ENCODE data around the gene UXS1. TPM values are rescaled to one million over a fixed set of nuclear protein-coding genes. Genes with fewer than 3 reads are reported as not detected.
"Not testable (repeated sequence)": the region's sequence is repeated elsewhere in the genome, so short reads cannot be mapped to it uniquely, and the experiment has no call there.

Gene UXS1
- 39.2 to 44.7 TPM (median 42.6 TPM) in 3 replicates for total RNA-seq (2021)
- percentile 81 among the genes with signal in this experiment for Bru-seq, nascent RNA
- long read RNA-seq, experiment 1, transcript UXS1-201 (15 exons, 2,099 nt): minor isoform, 44 of 227 reads
- long read RNA-seq, experiment 1, transcript UXS1-203 (15 exons, 1,839 nt): major isoform, 127 of 227 reads
- long read RNA-seq, experiment 1, partial matches to known transcripts: 6 of 227 reads
- long read RNA-seq, experiment 1, other reads (novel, unspliced or antisense): 50 of 227 reads
- long read RNA-seq, experiment 2, transcript UXS1-203 (15 exons, 1,839 nt): major isoform, 10 of 59 reads
- long read RNA-seq, experiment 2, partial matches to known transcripts: 11 of 59 reads
- long read RNA-seq, experiment 2, other reads (novel, unspliced or antisense): 35 of 59 reads
- long read RNA-seq, experiment 3, transcript UXS1-203 (15 exons, 1,839 nt): major isoform, 71 of 119 reads
- long read RNA-seq, experiment 3, transcript UXS1-201 (15 exons, 2,099 nt): minor isoform, 17 of 119 reads
- long read RNA-seq, experiment 3, partial matches to known transcripts: 3 of 119 reads
- long read RNA-seq, experiment 3, other reads (novel, unspliced or antisense): 28 of 119 reads

DNA sequence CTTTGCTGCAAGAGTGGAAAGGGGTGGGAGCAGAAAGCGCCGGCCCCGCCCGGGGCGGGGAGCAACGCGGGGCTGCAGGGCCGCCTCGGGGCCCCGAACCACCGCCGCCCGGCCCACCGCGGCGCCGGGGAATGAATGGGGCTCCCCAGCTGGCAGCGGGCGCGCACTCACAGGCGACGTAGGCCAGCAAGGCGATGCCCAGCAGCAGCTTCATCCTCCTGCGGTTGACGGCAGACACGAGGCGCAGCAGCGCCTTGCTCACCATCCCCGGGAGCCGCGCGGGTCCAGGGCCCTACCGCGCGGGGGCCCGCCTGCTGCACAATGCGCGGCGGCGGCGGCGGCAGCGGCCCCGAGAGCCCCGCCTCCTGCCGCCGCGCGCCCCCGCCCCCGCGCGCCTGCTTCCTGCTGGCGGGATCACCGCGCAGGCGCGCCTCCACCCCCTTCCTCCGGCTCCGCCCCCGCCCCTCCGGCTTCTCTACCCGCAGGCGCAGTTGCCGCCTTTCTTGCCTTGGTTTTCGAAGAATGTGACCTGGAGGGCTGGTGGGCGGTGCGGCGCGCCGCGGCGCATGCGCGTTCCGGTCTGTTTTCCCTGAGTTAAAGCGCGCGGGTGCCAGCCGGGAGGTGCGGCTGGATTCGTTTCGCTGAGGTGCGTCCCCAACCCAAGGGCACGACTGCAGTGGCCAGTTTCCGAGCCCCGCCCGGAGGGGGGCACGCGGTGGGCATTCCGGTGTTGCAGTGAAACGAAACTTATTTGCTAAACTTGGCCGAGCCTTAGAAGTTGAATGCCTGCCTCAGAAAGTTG is at the start of gene UXS1:
TSS of gene UXS1 (minus strand) at position 325 of the 802 bp plus-strand sequence. CDS start at position 265, 60 bp downstream.
- Mint-ChIP-seq H3K27ac (peak within 1 kb of the TSS; percentile 94), H3K36me3 (peaks cover 3% of the 10 kb centered on the region; the same call in 1 of the 2 replicates), H3K9me3 (0 out of 2 replicates have a peak, but pooled peaks cover 3% of the 10 kb centered on the region), H3K4me3 (peak within 1 kb of the TSS; percentile 77), H3K27me3 (ENCODE audit: low read depth) (no peaks in the 10 kb centered on the region; the same call in none of the 2 replicates), H3K4me1 (peaks cover 42% of the 10 kb centered on the region)
- TF ChIP-seq SP1 (CRISPR knock-in tag; conservative IDR thresholded peaks at IDR 0.05): peak; percentile 69
- no peak for TF ChIP-seq OVOL2 (CRISPR knock-in tag; IDR thresholded peaks at IDR 0.05; ENCODE audit: borderline replicate concordance)
- TF ChIP-seq, protein P1, sequence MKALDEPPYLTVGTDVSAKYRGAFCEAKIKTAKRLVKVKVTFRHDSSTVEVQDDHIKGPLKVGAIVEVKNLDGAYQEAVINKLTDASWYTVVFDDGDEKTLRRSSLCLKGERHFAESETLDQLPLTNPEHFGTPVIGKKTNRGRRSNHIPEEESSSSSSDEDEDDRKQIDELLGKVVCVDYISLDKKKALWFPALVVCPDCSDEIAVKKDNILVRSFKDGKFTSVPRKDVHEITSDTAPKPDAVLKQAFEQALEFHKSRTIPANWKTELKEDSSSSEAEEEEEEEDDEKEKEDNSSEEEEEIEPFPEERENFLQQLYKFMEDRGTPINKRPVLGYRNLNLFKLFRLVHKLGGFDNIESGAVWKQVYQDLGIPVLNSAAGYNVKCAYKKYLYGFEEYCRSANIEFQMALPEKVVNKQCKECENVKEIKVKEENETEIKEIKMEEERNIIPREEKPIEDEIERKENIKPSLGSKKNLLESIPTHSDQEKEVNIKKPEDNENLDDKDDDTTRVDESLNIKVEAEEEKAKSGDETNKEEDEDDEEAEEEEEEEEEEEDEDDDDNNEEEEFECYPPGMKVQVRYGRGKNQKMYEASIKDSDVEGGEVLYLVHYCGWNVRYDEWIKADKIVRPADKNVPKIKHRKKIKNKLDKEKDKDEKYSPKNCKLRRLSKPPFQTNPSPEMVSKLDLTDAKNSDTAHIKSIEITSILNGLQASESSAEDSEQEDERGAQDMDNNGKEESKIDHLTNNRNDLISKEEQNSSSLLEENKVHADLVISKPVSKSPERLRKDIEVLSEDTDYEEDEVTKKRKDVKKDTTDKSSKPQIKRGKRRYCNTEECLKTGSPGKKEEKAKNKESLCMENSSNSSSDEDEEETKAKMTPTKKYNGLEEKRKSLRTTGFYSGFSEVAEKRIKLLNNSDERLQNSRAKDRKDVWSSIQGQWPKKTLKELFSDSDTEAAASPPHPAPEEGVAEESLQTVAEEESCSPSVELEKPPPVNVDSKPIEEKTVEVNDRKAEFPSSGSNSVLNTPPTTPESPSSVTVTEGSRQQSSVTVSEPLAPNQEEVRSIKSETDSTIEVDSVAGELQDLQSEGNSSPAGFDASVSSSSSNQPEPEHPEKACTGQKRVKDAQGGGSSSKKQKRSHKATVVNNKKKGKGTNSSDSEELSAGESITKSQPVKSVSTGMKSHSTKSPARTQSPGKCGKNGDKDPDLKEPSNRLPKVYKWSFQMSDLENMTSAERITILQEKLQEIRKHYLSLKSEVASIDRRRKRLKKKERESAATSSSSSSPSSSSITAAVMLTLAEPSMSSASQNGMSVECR (CRISPR knock-in tag; IDR thresholded peaks at IDR 0.05; ENCODE audit: borderline replicate concordance): peak; percentile 81
- TF ChIP-seq JUN (CRISPR knock-in tag; IDR thresholded peaks at IDR 0.05): 0 out of 2 replicates have a peak, but pooled peaks have one; percentile 18
- no peak for TF ChIP-seq ELF4 (CRISPR knock-in tag; IDR thresholded peaks at IDR 0.05; ENCODE audit: low read depth)
- no peak for TF ChIP-seq SMAD4 (CRISPR knock-in tag; IDR thresholded peaks at IDR 0.05)
- peak; percentile 98 for TF ChIP-seq ZNF121 (CRISPR knock-in tag; IDR thresholded peaks at IDR 0.05)
- TF ChIP-seq ETV6 (CRISPR knock-in tag; IDR thresholded peaks at IDR 0.05): peak; percentile 28
- peak; percentile 56; the same call in 1 of the 2 replicates for TF ChIP-seq MAX (CRISPR knock-in tag; IDR thresholded peaks at IDR 0.05)
- DNase-seq (ENCODE audit: low spot score): peak; percentile 98
- CTCF ChIA-PET: no interaction called here
- POLR2A ChIA-PET: interaction anchor here (0.6 kb wide), 1 partner anchor 271 kb away, joined by 3 read pairs; no protein-coding TSS in a partner anchor
- ATAC-seq: peak; percentile 84

GRCh38 chr2:106239491-106239890 is 45.4 kb upstream of the UXS1 start:
- H3K27me3 Mint-ChIP-seq (ENCODE audit: low read depth); DNase-seq (ENCODE audit: low spot score); H3K4me3 Mint-ChIP-seq; ATAC-seq; H3K27ac Mint-ChIP-seq; H3K4me1 Mint-ChIP-seq; CTCF ChIA-PET; POLR2A ChIA-PET: not testable (repeated sequence)
- Mint-ChIP-seq H3K9me3 (peaks cover 30% of the 10 kb centered on the region), H3K36me3 (peaks cover 28% of the 10 kb centered on the region)
- peak; percentile 99 for TF ChIP-seq HMGA2 (CRISPR knock-in tag; IDR thresholded peaks at IDR 0.05)

- H3K4me3 Mint-ChIP-seq; DNase-seq (ENCODE audit: low spot score); H3K27ac Mint-ChIP-seq; ATAC-seq; CTCF ChIA-PET; POLR2A ChIA-PET; H3K4me1 Mint-ChIP-seq; H3K27me3 Mint-ChIP-seq (ENCODE audit: low read depth): not testable (repeated sequence)
- peaks cover 44% of the 10 kb centered on the region for H3K36me3 Mint-ChIP-seq
- H3K9me3 Mint-ChIP-seq: peaks cover 59% of the 10 kb centered on the region
These were observed 41.3 kb upstream of the UXS1 start for GRCh38 chr2:106235392-106235791.

- CTCF ChIA-PET: no interaction called here
- no peak overlapping the region for H3K27ac Mint-ChIP-seq
- peaks cover 44% of the 10 kb centered on the region for H3K36me3 Mint-ChIP-seq
- H3K4me3 Mint-ChIP-seq: no peak overlapping the region
- ATAC-seq (no peak), DNase-seq (ENCODE audit: low spot score) (no peak)
- H3K4me1 Mint-ChIP-seq: no peaks in the 10 kb centered on the region
- POLR2A ChIA-PET: no interaction called here
- peaks cover 59% of the 10 kb centered on the region for H3K9me3 Mint-ChIP-seq
- peaks cover 5% of the 10 kb centered on the region for H3K27me3 Mint-ChIP-seq (ENCODE audit: low read depth)
- no peak for TF ChIP-seq ZNF121 (CRISPR knock-in tag; IDR thresholded peaks at IDR 0.05)
- TF ChIP-seq, protein P2, sequence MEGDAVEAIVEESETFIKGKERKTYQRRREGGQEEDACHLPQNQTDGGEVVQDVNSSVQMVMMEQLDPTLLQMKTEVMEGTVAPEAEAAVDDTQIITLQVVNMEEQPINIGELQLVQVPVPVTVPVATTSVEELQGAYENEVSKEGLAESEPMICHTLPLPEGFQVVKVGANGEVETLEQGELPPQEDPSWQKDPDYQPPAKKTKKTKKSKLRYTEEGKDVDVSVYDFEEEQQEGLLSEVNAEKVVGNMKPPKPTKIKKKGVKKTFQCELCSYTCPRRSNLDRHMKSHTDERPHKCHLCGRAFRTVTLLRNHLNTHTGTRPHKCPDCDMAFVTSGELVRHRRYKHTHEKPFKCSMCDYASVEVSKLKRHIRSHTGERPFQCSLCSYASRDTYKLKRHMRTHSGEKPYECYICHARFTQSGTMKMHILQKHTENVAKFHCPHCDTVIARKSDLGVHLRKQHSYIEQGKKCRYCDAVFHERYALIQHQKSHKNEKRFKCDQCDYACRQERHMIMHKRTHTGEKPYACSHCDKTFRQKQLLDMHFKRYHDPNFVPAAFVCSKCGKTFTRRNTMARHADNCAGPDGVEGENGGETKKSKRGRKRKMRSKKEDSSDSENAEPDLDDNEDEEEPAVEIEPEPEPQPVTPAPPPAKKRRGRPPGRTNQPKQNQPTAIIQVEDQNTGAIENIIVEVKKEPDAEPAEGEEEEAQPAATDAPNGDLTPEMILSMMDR (IDR thresholded peaks at IDR 0.05): no peak
- TF ChIP-seq, protein P3, sequence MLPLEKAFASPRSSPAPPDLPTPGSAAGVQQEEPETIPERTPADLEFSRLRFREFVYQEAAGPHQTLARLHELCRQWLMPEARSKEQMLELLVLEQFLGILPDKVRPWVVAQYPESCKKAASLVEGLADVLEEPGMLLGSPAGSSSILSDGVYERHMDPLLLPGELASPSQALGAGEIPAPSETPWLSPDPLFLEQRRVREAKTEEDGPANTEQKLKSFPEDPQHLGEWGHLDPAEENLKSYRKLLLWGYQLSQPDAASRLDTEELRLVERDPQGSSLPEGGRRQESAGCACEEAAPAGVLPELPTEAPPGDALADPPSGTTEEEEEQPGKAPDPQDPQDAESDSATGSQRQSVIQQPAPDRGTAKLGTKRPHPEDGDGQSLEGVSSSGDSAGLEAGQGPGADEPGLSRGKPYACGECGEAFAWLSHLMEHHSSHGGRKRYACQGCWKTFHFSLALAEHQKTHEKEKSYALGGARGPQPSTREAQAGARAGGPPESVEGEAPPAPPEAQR (CRISPR knock-in tag; IDR thresholded peaks at IDR 0.05): no peak
- no peak for TF ChIP-seq MAX (CRISPR knock-in tag; IDR thresholded peaks at IDR 0.05)
- no peak for TF ChIP-seq SMAD4 (CRISPR knock-in tag; IDR thresholded peaks at IDR 0.05)
- TF ChIP-seq FOXP1 (CRISPR knock-in tag; IDR thresholded peaks at IDR 0.05; ENCODE audit: borderline replicate concordance): no peak
These were observed 39.2 kb upstream of the UXS1 start for GRCh38 chr2:106233350-106233706.

All from WTC11 (cell line).